ENCODE data around the gene LARP1. TPM values are rescaled to one million over a fixed set of nuclear protein-coding genes. Genes with fewer than 3 reads are reported as not detected.

LARP1 gene
- polyA plus RNA-seq, 4 donors, result 16.8 to 104 (median 43.0) TPM

GRCh38 chr5:154841273-154841661 lies 86.1 kb downstream of the LARP1 start:
- Histone ChIP-seq H3K4me1 (ENCODE audit: control insufficient read depth in 3 of 3, insufficient read depth in 2 of 3, low read depth in 1 of 3, low read length in 2 of 3) (peaks cover 2 to 16% (median 5%) of the 10 kb centered on the region in 3 donors), H3K27me3 (ENCODE audit: control insufficient read depth in 3 of 3, insufficient read depth in 3 of 3, low read length in 3 of 3) (no peaks in the 10 kb centered on the region), H3K36me3 (ENCODE audit: control insufficient read depth in 3 of 3, insufficient read depth in 2 of 3, low read depth in 1 of 3, low read length in 3 of 3) (no peaks in the 10 kb centered on the region), H3K27ac (ENCODE audit: low read depth in 1 of 3, low read length in 2 of 3) (no peak overlapping the region), H3K4me3 (ENCODE audit: low read depth in 1 of 3, low read length in 3 of 3) (no peak overlapping the region), H3K9me3 (ENCODE audit: control insufficient read depth in 2 of 2, insufficient read depth in 1 of 2, low read depth in 1 of 2, low read length in 1 of 2) (no peaks in the 10 kb centered on the region)
- FAIRE-seq (no peak), DNase-seq (no peak)

- H3K4me3 ChIP-seq (ENCODE audit: low read depth in 1 of 3, low read length in 3 of 3), result no peak overlapping the region
- H3K27ac ChIP-seq (ENCODE audit: low read depth in 1 of 3, low read length in 2 of 3), result no peak overlapping the region
- H3K27me3 ChIP-seq (ENCODE audit: control insufficient read depth in 3 of 3, insufficient read depth in 3 of 3, low read length in 3 of 3), result no peaks in the 10 kb centered on the region
- H3K9me3 ChIP-seq (ENCODE audit: control insufficient read depth in 2 of 2, insufficient read depth in 1 of 2, low read depth in 1 of 2, low read length in 1 of 2), result no peaks in the 10 kb centered on the region
- no peaks in the 10 kb centered on the region for H3K36me3 ChIP-seq (ENCODE audit: control insufficient read depth in 3 of 3, insufficient read depth in 2 of 3, low read depth in 1 of 3, low read length in 3 of 3)
- WGBS, 3 donors, result 53 to 80% (median 62%) methylated on average over 6 of the region's 6 CpGs
- peaks cover under 1 to 5% (median 4%) of the 10 kb centered on the region in 3 donors for H3K4me1 ChIP-seq (ENCODE audit: control insufficient read depth in 3 of 3, insufficient read depth in 2 of 3, low read depth in 1 of 3, low read length in 2 of 3)
- FAIRE-seq, result no peak
- DNase-seq, result peak in 1 of 2 donors; percentile 27
Measured at GRCh38 chr5:154842689-154843530, 87.7 kb downstream of the LARP1 start.

- DNase-seq, result no peak
- WGBS, 3 donors, result 71 to 82% (median 75%) methylated on average over 5 of the region's 5 CpGs
- Histone ChIP-seq H3K4me1 (ENCODE audit: control insufficient read depth in 3 of 3, insufficient read depth in 2 of 3, low read depth in 1 of 3, low read length in 2 of 3) (peaks cover 0 to 4% (median 0%) of the 10 kb centered on the region in 3 donors), H3K27me3 (ENCODE audit: control insufficient read depth in 3 of 3, insufficient read depth in 3 of 3, low read length in 3 of 3) (no peaks in the 10 kb centered on the region), H3K4me3 (ENCODE audit: low read depth in 1 of 3, low read length in 3 of 3) (no peak overlapping the region), H3K36me3 (ENCODE audit: control insufficient read depth in 3 of 3, insufficient read depth in 2 of 3, low read depth in 1 of 3, low read length in 3 of 3) (no peaks in the 10 kb centered on the region), H3K9me3 (ENCODE audit: control insufficient read depth in 2 of 2, insufficient read depth in 1 of 2, low read depth in 1 of 2, low read length in 1 of 2) (no peaks in the 10 kb centered on the region), H3K27ac (ENCODE audit: low read depth in 1 of 3, low read length in 2 of 3) (no peak overlapping the region)
- no peak for FAIRE-seq
Measured at GRCh38 chr5:154844809-154845208, 89.6 kb downstream of the LARP1 start.

GRCh38 chr5:154849264-154849785 lies 94.1 kb downstream of the LARP1 start:
- 73 to 82% (median 75%) methylated on average over 6 of the region's 6 CpGs for WGBS, 3 donors
- no peaks in the 10 kb centered on the region for H3K36me3 ChIP-seq (ENCODE audit: control insufficient read depth in 3 of 3, insufficient read depth in 2 of 3, low read depth in 1 of 3, low read length in 3 of 3)
- FAIRE-seq (no peak), DNase-seq (no peak)
- H3K9me3 ChIP-seq (ENCODE audit: control insufficient read depth in 2 of 2, insufficient read depth in 1 of 2, low read depth in 1 of 2, low read length in 1 of 2), result no peaks in the 10 kb centered on the region
- H3K4me1 ChIP-seq (ENCODE audit: control insufficient read depth in 3 of 3, insufficient read depth in 2 of 3, low read depth in 1 of 3, low read length in 2 of 3), result no peaks in the 10 kb centered on the region
- no peak overlapping the region for H3K4me3 ChIP-seq (ENCODE audit: low read depth in 1 of 3, low read length in 3 of 3)
- no peaks in the 10 kb centered on the region for H3K27me3 ChIP-seq (ENCODE audit: control insufficient read depth in 3 of 3, insufficient read depth in 3 of 3, low read length in 3 of 3)
- H3K27ac ChIP-seq (ENCODE audit: low read depth in 1 of 3, low read length in 2 of 3), result no peak overlapping the region

- peak overlapping the region in 2 of 3 donors; percentile 34 to 76 for H3K27ac ChIP-seq (ENCODE audit: low read depth in 1 of 3, low read length in 2 of 3)
- DNase-seq, result peak in 1 of 2 donors; percentile 39
- H3K4me3 ChIP-seq (ENCODE audit: low read depth in 1 of 3, low read length in 3 of 3), result peak overlapping the region in 2 of 3 donors; percentile 10 to 26
- no peaks in the 10 kb centered on the region for H3K27me3 ChIP-seq (ENCODE audit: control insufficient read depth in 3 of 3, insufficient read depth in 3 of 3, low read length in 3 of 3)
- no peaks in the 10 kb centered on the region for H3K9me3 ChIP-seq (ENCODE audit: control insufficient read depth in 2 of 2, insufficient read depth in 1 of 2, low read depth in 1 of 2, low read length in 1 of 2)
- no peak for FAIRE-seq
- no peaks in the 10 kb centered on the region for H3K36me3 ChIP-seq (ENCODE audit: control insufficient read depth in 3 of 3, insufficient read depth in 2 of 3, low read depth in 1 of 3, low read length in 3 of 3)
- WGBS, 3 donors, result 13 to 27% (median 16%) methylated on average over 2 of the region's 2 CpGs
- H3K4me1 ChIP-seq (ENCODE audit: control insufficient read depth in 3 of 3, insufficient read depth in 2 of 3, low read depth in 1 of 3, low read length in 2 of 3), result no peaks in the 10 kb centered on the region
Measured at GRCh38 chr5:154849791-154850201, 94.6 kb downstream of the LARP1 start.

- WGBS, 3 donors, result 28 to 78% (median 66%) methylated on average over 11 of the region's 11 CpGs
- FAIRE-seq, result no peak
Measured at GRCh38 chr5:154850255-154851062, 95.3 kb downstream of the LARP1 start, which contains the start of gene FAXDC2. FAXDC2 (minus strand) TSS chr5:154850603; CDS start chr5:154838178, 12,425 bp downstream.

GRCh38 chr5:154851351-154851750 lies 96.2 kb downstream of the LARP1 start:
- WGBS, 3 donors, result 84 to 98% (median 92%) methylated on average over 3 of the region's 3 CpGs
- peak overlapping the region in 1 of 3 donors; percentile 30 for H3K27ac ChIP-seq (ENCODE audit: low read depth in 1 of 3, low read length in 2 of 3)
- no peaks in the 10 kb centered on the region for H3K27me3 ChIP-seq (ENCODE audit: control insufficient read depth in 3 of 3, insufficient read depth in 3 of 3, low read length in 3 of 3)
- FAIRE-seq (no peak), DNase-seq (no peak)
- no peak overlapping the region for H3K4me3 ChIP-seq (ENCODE audit: low read depth in 1 of 3, low read length in 3 of 3)
- H3K9me3 ChIP-seq (ENCODE audit: control insufficient read depth in 2 of 2, insufficient read depth in 1 of 2, low read depth in 1 of 2, low read length in 1 of 2), result no peaks in the 10 kb centered on the region
- H3K4me1 ChIP-seq (ENCODE audit: control insufficient read depth in 3 of 3, insufficient read depth in 2 of 3, low read depth in 1 of 3, low read length in 2 of 3), result no peaks in the 10 kb centered on the region
- no peaks in the 10 kb centered on the region for H3K36me3 ChIP-seq (ENCODE audit: control insufficient read depth in 3 of 3, insufficient read depth in 2 of 3, low read depth in 1 of 3, low read length in 3 of 3)

More at GRCh38 chr5:154850255-154851062, 95.3 kb downstream of the LARP1 start, which contains the start of gene FAXDC2:
- Histone ChIP-seq H3K36me3 (ENCODE audit: control insufficient read depth in 3 of 3, insufficient read depth in 2 of 3, low read depth in 1 of 3, low read length in 3 of 3) (no peaks in the 10 kb centered on the region), H3K4me1 (ENCODE audit: control insufficient read depth in 3 of 3, insufficient read depth in 2 of 3, low read depth in 1 of 3, low read length in 2 of 3) (no peaks in the 10 kb centered on the region), H3K4me3 (ENCODE audit: low read depth in 1 of 3, low read length in 3 of 3) (peak within 1 kb of the TSS in 2 of 3 donors; percentile 10 to 26), H3K27ac (ENCODE audit: low read depth in 1 of 3, low read length in 2 of 3) (peak within 1 kb of the TSS in 2 of 3 donors; percentile 34 to 76), H3K27me3 (ENCODE audit: control insufficient read depth in 3 of 3, insufficient read depth in 3 of 3, low read length in 3 of 3) (no peaks in the 10 kb centered on the region), H3K9me3 (ENCODE audit: control insufficient read depth in 2 of 2, insufficient read depth in 1 of 2, low read depth in 1 of 2, low read length in 1 of 2) (no peaks in the 10 kb centered on the region)
- peak in 1 of 2 donors; percentile 43 for DNase-seq
